SK-N-MC (cell line): ENCODE measurements around the gene GOLPH3.

Source experiments
- EZH2 ChIP-seq: fragments of 200-600 bp; sonication (generic); IDR thresholded peaks from one replicate; pipeline ENCODE4 v1.6.1; 2017; ENCODE audit warnings: antibody characterized with exemption
- FOXP2 ChIP-seq: optimal IDR thresholded peaks from 2 replicates; pipeline ENCODE3; 2011; ENCODE audit warnings: mild to moderate bottlenecking, moderate library complexity; ENCODE audit not compliant: insufficient read depth; ENCODE audit errors: extremely low read length, control extremely low read depth
- POLR2AphosphoS5 ChIP-seq: IDR thresholded peaks from 2 replicates; pipeline ENCODE4 v1.6.1; 2012; ENCODE audit warnings: mild to moderate bottlenecking, low read depth, low read length, borderline replicate concordance

DNA sequence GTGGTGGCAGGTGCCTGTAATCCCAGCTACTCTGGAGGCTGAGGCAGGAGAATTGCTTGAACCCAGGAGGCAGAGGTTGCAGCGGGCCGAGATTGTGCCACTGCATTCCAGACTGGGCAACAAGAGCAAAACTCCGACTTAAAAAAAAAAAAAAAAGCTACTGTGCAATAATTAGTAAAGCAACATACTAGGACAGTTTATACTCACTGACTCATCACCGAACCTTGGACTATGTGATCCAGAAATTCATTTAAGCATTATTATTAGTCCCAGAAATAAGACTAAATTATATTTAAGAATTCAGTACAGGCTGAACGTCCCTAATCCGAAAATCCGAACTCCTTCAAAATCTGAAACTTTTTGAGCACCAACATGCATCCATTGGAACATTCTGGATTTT lies 37.8 kb downstream of the GOLPH3 start:
- TF ChIP-seq POLR2AphosphoS5 = no peak
- no peak for TF ChIP-seq FOXP2
- no peak for TF ChIP-seq EZH2
